CD4-positive, alpha-beta T cell (primary cell): ENCODE results near the gene FBXO41. TPM values are rescaled to one million over a fixed set of nuclear protein-coding genes. Genes with fewer than 3 reads are reported as not detected.

Experiments
- ATAC-seq: fragments of 200-7000 bp; cut with Tn5 transposase; one replicate; pipeline ENCODE4 v1.10.0; 2022; ENCODE audit warnings: mild to moderate bottlenecking; ENCODE audit not compliant: poor library complexity
- CTCF ChIA-PET: fragments of 350-600 bp; sonication (Branson Sonifier 250); formaldehyde crosslinking; loops from one replicate; lab custom pipeline; 2021; ENCODE audit warnings: antibody characterized with exemption, inconsistent platforms; lab: Charles Lee
- POLR2A ChIA-PET: fragments of 350-600 bp; sonication (Branson Sonifier 250); formaldehyde crosslinking; loops from one replicate; lab custom pipeline; 2021; ENCODE audit warnings: antibody characterized with exemption, inconsistent platforms; lab: Charles Lee
- DNase-seq, 14 experiments: peaks; one replicate each; pipeline ENCODE4 v3.0.0-alpha.2; 2013 to 2020; ENCODE audit warnings: mixed read lengths in 2 of 14
- H3K27ac ChIP-seq, 2 donors: one replicate each; pipeline versions ENCODE4 v1.5.1 to v1.7.0; 2013; ENCODE audit warnings: low read length in 2 of 2, low read depth in 1 of 2, mild to moderate bottlenecking in 1 of 2
- H3K27me3 ChIP-seq, 2 experiments: 1 replicate in 1 of 2; 2 replicates in 1 of 2; pipeline versions ENCODE4 v1.6.1 to v1.7.0; 2013; ENCODE audit warnings: low read length in 2 of 2, control low read depth in 1 of 2, mild to moderate bottlenecking in 1 of 2, moderate library complexity in 1 of 2; ENCODE audit not compliant: insufficient read depth in 2 of 2, control insufficient read depth in 1 of 2
- H3K36me3 ChIP-seq: one replicate; pipeline ENCODE4 v1.6.1; 2013; ENCODE audit warnings: low read length, control low read depth; ENCODE audit not compliant: insufficient read depth
- H3K4me1 ChIP-seq: one replicate; pipeline ENCODE4 v1.6.1; 2013; ENCODE audit warnings: low read length, control low read depth; ENCODE audit not compliant: insufficient read depth
- H3K4me3 ChIP-seq: one replicate; pipeline ENCODE4 v1.5.1; 2013; ENCODE audit warnings: mild to moderate bottlenecking, low read length, moderate library complexity
- H3K9me3 ChIP-seq, 2 experiments: 1 replicate in 1 of 2; 2 replicates in 1 of 2; pipeline versions ENCODE4 v1.6.1 to v1.7.0; 2013; ENCODE audit warnings: low read length in 2 of 2, mild to moderate bottlenecking in 2 of 2, control low read depth in 1 of 2, moderate library complexity in 1 of 2; ENCODE audit not compliant: control insufficient read depth in 1 of 2, insufficient read depth in 1 of 2
- H3K27ac Mint-ChIP-seq: one replicate; pipeline ENCODE4 v1.8.0; 2020; ENCODE audit warnings: mixed read lengths
- H3K27me3 Mint-ChIP-seq: one replicate; pipeline ENCODE4 v1.8.0; 2021; ENCODE audit warnings: mixed read lengths
- H3K36me3 Mint-ChIP-seq: one replicate; pipeline ENCODE4 v1.8.0; 2021; ENCODE audit warnings: low read depth, mixed read lengths
- H3K4me1 Mint-ChIP-seq: one replicate; pipeline ENCODE4 v1.8.0; 2021; ENCODE audit warnings: low read depth, mixed read lengths
- H3K4me3 Mint-ChIP-seq: one replicate; pipeline ENCODE4 v1.8.0; 2020; ENCODE audit warnings: mild to moderate bottlenecking, mixed read lengths
- H3K9me3 Mint-ChIP-seq: one replicate; pipeline ENCODE4 v1.8.0; 2020; ENCODE audit warnings: mixed read lengths
- intact Hi-C, 2 experiments: fragments of 100-400 bp; cut with DNase I in 1 of 2; cut with micrococcal nuclease in 1 of 2; formaldehyde crosslinking; loops; one replicate each; pipeline versions ENCODE4 v1.15.1 to v1.9.0; 2023 to 2025; cut with DNase I, micrococcal nuclease
- total RNA-seq, 174 experiments: library from RNA in 2 of 174; stranded (reverse) in 2 of 174; gene quantifications; one replicate each; pipeline ENCODE4 v1.2.3 and lab custom pipeline; 2021 to 2026
- TF ChIP-seq, protein P1 (sequence below): fragments of 200-600 bp; IDR thresholded peaks from one replicate; pipeline ENCODE4 v1.8.0; 2022; ENCODE audit warnings: antibody characterized with exemption, mild to moderate bottlenecking

The FBXO41 gene
- total RNA-seq, 2 experiments from 2014 or later, result 14.0 to 16.0 TPM

DNA sequence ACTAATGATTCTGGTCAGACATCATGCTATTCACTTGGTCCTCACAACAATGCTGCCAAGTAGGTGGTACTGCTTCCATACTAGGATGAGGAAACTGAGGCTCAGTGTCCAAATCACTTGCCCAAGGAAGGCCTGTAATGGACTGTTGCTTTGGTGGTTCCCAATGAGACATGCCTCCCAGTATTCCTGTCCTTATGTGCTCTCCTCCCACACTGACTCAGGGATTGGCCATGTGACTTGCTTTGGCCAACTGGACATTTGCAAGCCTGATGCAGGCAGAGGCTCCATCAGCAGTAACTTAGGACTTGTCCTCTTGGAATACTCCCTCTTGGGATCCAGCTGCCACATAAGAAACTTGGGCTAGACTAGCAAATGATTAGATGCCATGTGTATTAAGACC lies 3.0 kb downstream of the FBXO41 start:
- ChIA-PET POLR2A (no interaction called here), CTCF (no interaction called here)

DNA sequence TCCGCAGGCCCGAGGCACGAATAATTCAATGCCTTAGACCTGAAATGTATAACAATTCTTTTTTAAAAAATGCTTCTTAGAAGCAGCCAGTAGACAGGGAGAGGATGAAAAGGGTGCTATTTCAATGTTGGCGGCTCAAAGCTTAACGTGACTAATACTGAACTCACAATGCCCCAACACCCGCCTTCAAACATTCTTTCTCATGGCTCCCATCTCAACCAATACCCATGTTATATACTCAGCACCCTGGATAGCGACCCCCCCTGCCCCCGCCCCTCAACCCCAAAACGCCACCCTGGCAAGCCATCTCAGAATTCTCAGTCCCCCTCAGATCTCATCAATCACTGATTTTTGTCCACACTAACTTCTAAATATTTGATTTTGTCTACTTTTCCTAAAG lies 4.4 kb downstream of the FBXO41 start:
- ATAC-seq (no peak), DNase-seq (no peak)
- H3K27ac Mint-ChIP-seq, result no peak overlapping the region
- no peaks in the 10 kb centered on the region for H3K27me3 Mint-ChIP-seq
- Histone ChIP-seq H3K27ac (no peak overlapping the region), H3K4me3 (no peak overlapping the region), H3K36me3 (no peaks in the 10 kb centered on the region), H3K9me3 (no peaks in the 10 kb centered on the region), H3K27me3 (no peaks in the 10 kb centered on the region), H3K4me1 (peaks cover 16% of the 10 kb centered on the region)
- H3K9me3 Mint-ChIP-seq, result no peaks in the 10 kb centered on the region
- no peak overlapping the region for H3K4me3 Mint-ChIP-seq
- H3K4me1 Mint-ChIP-seq, result peaks cover 10% of the 10 kb centered on the region
- intact Hi-C loops, result loop anchor here in 1 of 2 experiments (5.0 to 10.0 kb wide), 4 partner anchors 208 to 1675 kb away; partner anchors contain the start of genes EXOC6B, POLE4, SFXN5 and TPRKB
- no peaks in the 10 kb centered on the region for H3K36me3 Mint-ChIP-seq
- CTCF ChIA-PET, result no interaction called here
- POLR2A ChIA-PET, result interaction anchor here (1.0 kb wide), 1 partner anchor 11 kb away, joined by 3 read pairs; no protein-coding TSS in a partner anchor
- TF ChIP-seq, protein P1, sequence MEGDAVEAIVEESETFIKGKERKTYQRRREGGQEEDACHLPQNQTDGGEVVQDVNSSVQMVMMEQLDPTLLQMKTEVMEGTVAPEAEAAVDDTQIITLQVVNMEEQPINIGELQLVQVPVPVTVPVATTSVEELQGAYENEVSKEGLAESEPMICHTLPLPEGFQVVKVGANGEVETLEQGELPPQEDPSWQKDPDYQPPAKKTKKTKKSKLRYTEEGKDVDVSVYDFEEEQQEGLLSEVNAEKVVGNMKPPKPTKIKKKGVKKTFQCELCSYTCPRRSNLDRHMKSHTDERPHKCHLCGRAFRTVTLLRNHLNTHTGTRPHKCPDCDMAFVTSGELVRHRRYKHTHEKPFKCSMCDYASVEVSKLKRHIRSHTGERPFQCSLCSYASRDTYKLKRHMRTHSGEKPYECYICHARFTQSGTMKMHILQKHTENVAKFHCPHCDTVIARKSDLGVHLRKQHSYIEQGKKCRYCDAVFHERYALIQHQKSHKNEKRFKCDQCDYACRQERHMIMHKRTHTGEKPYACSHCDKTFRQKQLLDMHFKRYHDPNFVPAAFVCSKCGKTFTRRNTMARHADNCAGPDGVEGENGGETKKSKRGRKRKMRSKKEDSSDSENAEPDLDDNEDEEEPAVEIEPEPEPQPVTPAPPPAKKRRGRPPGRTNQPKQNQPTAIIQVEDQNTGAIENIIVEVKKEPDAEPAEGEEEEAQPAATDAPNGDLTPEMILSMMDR, result no peak

More for the DNA sequence above, 3.0 kb downstream of the FBXO41 start:
- no peaks in the 10 kb centered on the region for H3K9me3 ChIP-seq
- TF ChIP-seq, protein P1, result no peak
- peaks cover 22% of the 10 kb centered on the region for H3K4me1 ChIP-seq
- DNase-seq, result no peak
- H3K27ac ChIP-seq, result no peak overlapping the region
- intact Hi-C loops, result loop anchor here in 1 of 2 experiments (5.0 to 10.0 kb wide), 4 partner anchors 209 to 1674 kb away; partner anchors contain the start of genes EXOC6B, POLE4, SFXN5 and TPRKB
- Mint-ChIP-seq H3K4me1 (peaks cover 22% of the 10 kb centered on the region), H3K36me3 (no peaks in the 10 kb centered on the region), H3K27me3 (no peaks in the 10 kb centered on the region), H3K9me3 (no peaks in the 10 kb centered on the region), H3K27ac (no peak overlapping the region), H3K4me3 (peak overlapping the region; percentile 22)
- no peaks in the 10 kb centered on the region for H3K27me3 ChIP-seq
- H3K36me3 ChIP-seq, result no peaks in the 10 kb centered on the region
- ATAC-seq, result no peak
- no peak overlapping the region for H3K4me3 ChIP-seq

DNA sequence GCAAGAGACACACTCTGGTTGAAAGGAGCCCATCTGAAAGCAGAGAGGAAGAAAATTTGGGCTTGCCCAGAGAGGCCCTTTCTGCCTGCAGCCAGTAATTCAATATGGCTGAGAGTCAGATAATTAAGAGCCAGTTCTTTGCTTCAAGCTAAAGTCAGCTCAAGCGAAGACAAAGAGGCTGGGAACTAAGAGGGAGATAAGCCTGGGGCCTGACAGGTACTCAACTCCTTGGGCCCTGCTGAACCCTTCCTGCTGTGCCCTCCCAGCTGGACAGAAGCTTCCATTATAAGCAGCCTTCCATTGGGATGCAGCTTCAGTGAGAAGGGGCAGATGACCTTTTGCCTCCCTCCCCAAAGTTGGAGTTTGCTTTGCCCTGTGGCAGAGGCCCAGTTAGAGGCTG lies 12.0 kb downstream of the FBXO41 start:
- ChIA-PET CTCF (no interaction called here), POLR2A (no interaction called here)
- no peaks in the 10 kb centered on the region for H3K9me3 ChIP-seq
- H3K27ac ChIP-seq, result no peak overlapping the region
- H3K27me3 ChIP-seq, result no peaks in the 10 kb centered on the region
- peaks cover 21% of the 10 kb centered on the region for H3K4me1 Mint-ChIP-seq
- H3K27me3 Mint-ChIP-seq, result no peaks in the 10 kb centered on the region
- intact Hi-C loops, result no loop called here
- H3K36me3 Mint-ChIP-seq, result peaks cover 7% of the 10 kb centered on the region
- ATAC-seq (no peak), DNase-seq (no peak)
- no peak overlapping the region for H3K4me3 Mint-ChIP-seq
- no peak overlapping the region for H3K27ac Mint-ChIP-seq
- no peaks in the 10 kb centered on the region for H3K9me3 Mint-ChIP-seq
- H3K4me3 ChIP-seq, result no peak overlapping the region
- no peaks in the 10 kb centered on the region for H3K36me3 ChIP-seq
- TF ChIP-seq, protein P1, result no peak
- H3K4me1 ChIP-seq, result peaks cover 7% of the 10 kb centered on the region
